ENCODE measurements around the gene MCF2L.

The MCF2L gene

DNA sequence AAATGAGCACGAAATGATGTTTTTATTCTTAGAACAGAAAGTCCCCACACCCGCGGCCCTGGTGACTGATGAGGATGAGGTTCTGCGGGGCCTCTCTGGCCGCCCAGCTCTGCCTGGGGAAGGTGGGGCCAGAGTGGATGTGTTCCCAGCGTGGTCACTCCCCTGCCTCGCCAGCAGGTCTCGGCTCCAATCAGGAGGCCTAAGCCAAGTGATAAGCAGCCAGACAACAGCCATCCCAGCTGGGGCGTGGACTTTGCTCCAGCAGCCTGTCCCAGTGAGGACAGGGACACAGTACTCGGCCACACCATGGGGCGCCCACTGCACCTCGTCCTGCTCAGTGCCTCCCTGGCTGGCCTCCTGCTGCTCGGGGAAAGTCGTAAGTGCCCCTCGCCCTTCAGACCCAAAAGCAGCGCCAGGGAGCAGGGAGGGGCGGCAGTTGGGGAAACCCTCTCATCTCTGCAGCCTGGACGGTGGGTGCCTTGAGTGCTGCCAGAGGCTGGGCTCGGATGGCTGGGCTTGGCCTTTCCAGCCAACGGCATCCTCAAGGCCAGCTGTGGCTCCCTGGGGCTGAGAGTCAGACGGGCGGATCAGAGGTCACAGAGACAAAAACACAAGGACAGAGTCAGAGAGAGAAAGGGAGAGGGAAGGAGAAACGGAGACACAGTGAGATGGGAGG lies 153.7 kb downstream of the MCF2L start, which contains the start of gene F10:
TSS of gene F10 (plus strand) at position 250 of the 676 bp plus-strand sequence. CDS start at position 307, 57 bp downstream.
- no peak within 1 kb of the TSS for H3K27ac ChIP-seq (ENCODE audit: low read depth, low read length)
- H3K9ac ChIP-seq (ENCODE audit: low read depth, low read length): no peak within 1 kb of the TSS
- no peaks in the 10 kb centered on the region; the same call in 1 of the 2 replicates for H3K4me1 ChIP-seq (ENCODE audit: control insufficient read depth, insufficient read depth, low read length)
- H3K27me3 ChIP-seq (ENCODE audit: control insufficient read depth, insufficient read depth, low read length): no peaks in the 10 kb centered on the region
- H3K9me3 ChIP-seq (ENCODE audit: control insufficient read depth, insufficient read depth, low read length): no peaks in the 10 kb centered on the region
- H3K4me3 ChIP-seq (ENCODE audit: low read depth, low read length): no peak within 1 kb of the TSS
- H3K36me3 ChIP-seq (ENCODE audit: control insufficient read depth, insufficient read depth, low read length): no peaks in the 10 kb centered on the region

DNA sequence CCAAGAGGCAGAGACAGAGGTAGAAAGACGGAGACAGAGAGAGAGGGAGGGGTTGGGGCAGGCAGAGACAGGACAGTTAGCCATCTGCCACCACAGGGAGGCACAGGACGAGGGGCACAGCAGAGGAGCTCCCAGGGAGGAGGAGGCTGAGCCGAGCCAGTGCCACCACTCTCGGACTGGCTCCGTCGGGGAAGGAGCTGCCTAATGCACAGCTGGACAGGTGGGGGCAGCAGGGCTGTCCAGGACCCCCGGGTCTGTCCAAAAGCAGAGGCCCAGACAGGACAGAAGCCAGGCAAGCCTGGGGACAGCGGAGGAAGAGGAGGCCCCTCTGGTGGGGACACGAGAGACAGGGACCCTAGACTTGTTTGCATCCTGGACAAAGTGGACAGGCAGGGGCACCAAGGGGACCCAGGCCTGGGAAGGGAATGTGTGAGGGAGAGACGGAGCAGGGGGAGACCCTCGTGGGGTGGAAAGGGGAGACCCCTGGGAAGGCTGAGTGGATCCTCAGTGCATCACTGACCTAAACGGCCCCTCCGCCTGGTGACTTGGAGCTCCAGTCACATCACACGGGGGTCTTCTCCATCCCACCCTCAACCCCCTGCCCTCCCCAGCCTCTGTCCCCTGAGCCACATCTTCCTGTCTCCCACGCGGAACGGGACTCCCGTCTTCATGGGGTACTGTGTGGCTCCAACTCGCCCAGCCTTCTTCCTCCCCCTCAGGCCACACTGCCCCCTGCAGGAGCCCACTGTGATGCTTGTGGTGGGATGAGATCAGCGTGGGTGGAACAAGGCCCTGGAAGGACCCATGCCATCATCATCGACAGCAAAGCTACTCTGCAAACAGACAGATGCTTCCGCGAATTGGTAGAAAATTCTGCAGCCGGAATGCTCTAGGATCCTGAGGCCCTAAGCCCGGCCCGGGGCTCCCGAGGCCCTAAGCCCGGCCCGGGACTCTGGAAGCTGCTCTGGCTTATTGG lies 154.5 kb downstream of the MCF2L start:
- Histone ChIP-seq H3K27ac (ENCODE audit: low read depth, low read length) (no peak overlapping the region), H3K27me3 (ENCODE audit: control insufficient read depth, insufficient read depth, low read length) (no peaks in the 10 kb centered on the region), H3K4me1 (ENCODE audit: control insufficient read depth, insufficient read depth, low read length) (no peaks in the 10 kb centered on the region; the same call in 1 of the 2 replicates), H3K4me3 (ENCODE audit: low read depth, low read length) (no peak overlapping the region), H3K36me3 (ENCODE audit: control insufficient read depth, insufficient read depth, low read length) (no peaks in the 10 kb centered on the region), H3K9me3 (ENCODE audit: control insufficient read depth, insufficient read depth, low read length) (no peaks in the 10 kb centered on the region), H3K9ac (ENCODE audit: low read depth, low read length) (no peak overlapping the region)

DNA sequence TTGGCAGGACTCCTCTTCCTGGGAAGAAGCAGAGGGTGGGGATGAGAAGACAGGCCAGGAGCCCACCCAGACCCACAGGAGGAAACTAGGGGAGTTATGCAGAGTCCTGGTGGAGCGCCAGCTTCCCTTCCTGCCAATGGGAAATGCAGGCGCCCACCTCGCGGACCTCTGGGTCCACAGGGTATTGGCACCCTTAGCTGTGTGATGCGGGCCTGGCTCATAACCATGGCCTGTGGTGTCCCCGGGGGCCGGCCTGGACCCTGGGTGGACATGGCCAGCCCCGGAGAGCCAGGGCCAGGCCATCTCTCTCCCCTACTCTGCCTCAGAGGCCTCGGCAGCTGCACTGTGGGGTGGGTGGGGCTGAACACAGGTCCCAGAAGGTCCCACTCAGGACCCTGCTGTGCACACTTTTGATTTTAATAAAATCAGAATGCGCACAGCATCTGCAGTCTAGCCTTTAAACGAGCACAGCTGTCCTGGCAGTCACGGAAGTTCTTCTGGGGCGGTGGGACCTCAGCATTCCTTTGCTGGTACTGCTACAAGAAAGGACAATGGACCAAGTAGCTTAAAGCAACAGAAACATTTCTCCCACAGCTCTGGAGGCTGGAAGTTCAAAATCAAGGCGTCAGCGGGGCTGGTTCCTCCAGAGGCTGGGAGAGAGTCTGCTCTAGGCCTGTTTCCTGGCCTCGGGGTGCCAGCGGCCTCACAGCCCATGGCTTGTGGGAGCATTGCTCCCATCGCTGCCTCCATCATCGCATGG lies 155.4 kb downstream of the MCF2L start:
- Histone ChIP-seq H3K4me1 (ENCODE audit: control insufficient read depth, insufficient read depth, low read length) (no peaks in the 10 kb centered on the region; the same call in 1 of the 2 replicates), H3K36me3 (ENCODE audit: control insufficient read depth, insufficient read depth, low read length) (no peaks in the 10 kb centered on the region), H3K9me3 (ENCODE audit: control insufficient read depth, insufficient read depth, low read length) (no peaks in the 10 kb centered on the region), H3K9ac (ENCODE audit: low read depth, low read length) (no peak overlapping the region), H3K27ac (ENCODE audit: low read depth, low read length) (no peak overlapping the region), H3K27me3 (ENCODE audit: control insufficient read depth, insufficient read depth, low read length) (no peaks in the 10 kb centered on the region), H3K4me3 (ENCODE audit: low read depth, low read length) (no peak overlapping the region)

DNA sequence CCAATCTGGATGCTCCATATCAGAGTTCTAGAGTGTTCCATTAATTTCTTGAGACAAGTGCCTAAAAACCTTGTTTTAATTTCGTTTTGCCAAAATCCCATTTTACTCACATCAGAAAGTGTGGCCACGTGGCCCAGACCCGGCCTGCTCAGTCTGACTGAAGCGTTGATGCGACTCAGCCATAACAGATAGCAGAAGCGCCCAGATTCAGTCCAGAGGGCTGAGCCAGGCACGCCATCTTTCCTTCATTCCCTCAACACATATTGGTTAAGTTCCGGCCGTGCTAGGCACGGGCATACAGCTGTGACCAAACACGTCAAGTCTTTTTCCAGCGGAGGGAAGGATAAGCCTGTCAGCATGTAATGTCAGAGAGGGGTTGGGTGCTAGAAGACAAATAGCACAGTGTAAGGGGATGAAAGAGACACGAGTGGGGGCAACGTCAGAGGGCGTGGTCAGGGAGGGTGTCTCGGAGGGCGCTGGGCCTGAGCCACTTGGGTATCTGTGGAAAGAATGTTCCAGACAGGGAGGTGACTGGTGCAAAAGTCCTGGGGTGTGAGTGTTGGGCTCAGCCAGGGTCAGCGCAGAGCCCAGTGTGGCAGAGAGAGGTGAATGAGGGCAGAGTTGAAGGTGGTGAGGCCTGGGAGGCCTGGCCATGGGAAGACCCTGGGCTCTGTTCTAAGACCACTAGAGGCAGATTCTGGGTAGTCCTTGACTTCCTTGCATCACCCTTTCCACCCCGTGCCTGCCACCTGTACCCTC lies 156.7 kb downstream of the MCF2L start:
- Histone ChIP-seq H3K36me3 (ENCODE audit: control insufficient read depth, insufficient read depth, low read length) (no peaks in the 10 kb centered on the region), H3K4me3 (ENCODE audit: low read depth, low read length) (no peak overlapping the region), H3K27me3 (ENCODE audit: control insufficient read depth, insufficient read depth, low read length) (no peaks in the 10 kb centered on the region), H3K9ac (ENCODE audit: low read depth, low read length) (no peak overlapping the region), H3K9me3 (ENCODE audit: control insufficient read depth, insufficient read depth, low read length) (no peaks in the 10 kb centered on the region), H3K4me1 (ENCODE audit: control insufficient read depth, insufficient read depth, low read length) (no peaks in the 10 kb centered on the region; the same call in 1 of the 2 replicates), H3K27ac (ENCODE audit: low read depth, low read length) (no peak overlapping the region)

DNA sequence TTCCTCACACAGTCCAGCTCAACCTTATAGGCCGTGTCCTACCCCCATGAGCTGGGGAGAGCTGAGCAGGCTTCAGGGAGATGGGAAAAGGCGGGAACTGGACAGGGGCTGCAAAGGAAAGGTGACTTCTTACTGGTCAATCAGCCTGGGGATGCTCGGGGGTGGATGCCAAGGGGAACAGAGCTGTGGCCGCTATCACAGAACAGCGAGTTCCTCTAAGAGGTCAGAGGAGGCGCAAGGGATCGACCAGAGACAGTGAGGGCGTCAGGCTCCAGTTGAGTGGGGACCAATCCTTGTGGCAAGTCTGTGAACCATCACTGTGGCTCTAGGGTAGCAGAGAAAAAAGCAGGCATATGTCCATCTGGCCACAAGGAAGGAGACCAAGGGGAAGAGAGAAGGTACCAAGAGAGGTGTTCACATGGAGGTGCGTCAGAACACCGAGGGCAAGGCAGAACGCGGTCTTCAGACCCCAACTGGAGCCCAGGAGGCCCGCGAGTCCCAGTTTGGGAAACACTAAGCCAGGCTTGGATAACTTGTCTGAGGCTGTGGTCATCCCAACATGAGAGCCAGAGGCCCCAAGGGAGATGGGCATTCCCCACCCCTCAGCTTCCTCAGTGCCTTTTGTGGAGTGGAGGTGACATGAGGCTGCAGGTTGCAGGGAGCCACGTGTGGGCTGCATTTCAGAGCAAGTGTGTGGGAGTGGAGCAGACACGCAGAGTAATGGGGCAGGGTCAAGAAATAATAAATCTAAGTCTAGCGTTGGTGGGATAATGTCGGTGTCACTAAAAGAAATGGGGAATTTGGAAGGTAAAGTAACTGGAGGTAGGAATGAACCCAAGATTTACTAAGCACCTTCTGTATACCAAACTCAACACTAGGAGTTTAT lies 157.5 kb downstream of the MCF2L start:
- no peak overlapping the region for H3K27ac ChIP-seq (ENCODE audit: low read depth, low read length)

DNA sequence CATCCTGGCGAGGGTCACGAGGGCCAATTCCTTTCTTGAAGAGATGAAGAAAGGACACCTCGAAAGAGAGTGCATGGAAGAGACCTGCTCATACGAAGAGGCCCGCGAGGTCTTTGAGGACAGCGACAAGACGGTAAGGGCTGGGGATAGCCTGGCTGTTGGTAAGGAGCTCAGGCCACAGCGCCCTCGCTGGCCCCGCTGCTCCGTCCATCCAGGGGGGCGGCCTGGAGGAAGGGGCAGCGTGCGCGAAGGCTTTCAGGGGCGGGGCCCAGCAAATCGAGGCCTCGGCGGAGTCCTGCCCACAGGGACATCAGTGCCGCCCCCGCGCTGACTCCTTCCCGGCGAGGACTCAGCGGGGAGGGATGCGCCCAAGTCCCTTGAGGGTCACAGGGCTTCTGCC lies 160.5 kb downstream of the MCF2L start:
- Histone ChIP-seq H3K9ac (ENCODE audit: low read depth, low read length) (no peak overlapping the region), H3K9me3 (ENCODE audit: control insufficient read depth, insufficient read depth, low read length) (no peaks in the 10 kb centered on the region), H3K27ac (ENCODE audit: low read depth, low read length) (no peak overlapping the region), H3K27me3 (ENCODE audit: control insufficient read depth, insufficient read depth, low read length) (no peaks in the 10 kb centered on the region), H3K4me3 (ENCODE audit: low read depth, low read length) (no peak overlapping the region), H3K4me1 (ENCODE audit: control insufficient read depth, insufficient read depth, low read length) (no peaks in the 10 kb centered on the region), H3K36me3 (ENCODE audit: control insufficient read depth, insufficient read depth, low read length) (no peaks in the 10 kb centered on the region)

More for the DNA sequence above, 157.5 kb downstream of the MCF2L start:
- H3K9me3 ChIP-seq (ENCODE audit: control insufficient read depth, insufficient read depth, low read length): no peaks in the 10 kb centered on the region
- no peak overlapping the region for H3K4me3 ChIP-seq (ENCODE audit: low read depth, low read length)
- H3K4me1 ChIP-seq (ENCODE audit: control insufficient read depth, insufficient read depth, low read length): no peaks in the 10 kb centered on the region; the same call in 1 of the 2 replicates
- no peaks in the 10 kb centered on the region for H3K36me3 ChIP-seq (ENCODE audit: control insufficient read depth, insufficient read depth, low read length)
- H3K9ac ChIP-seq (ENCODE audit: low read depth, low read length): no peak overlapping the region
- no peaks in the 10 kb centered on the region for H3K27me3 ChIP-seq (ENCODE audit: control insufficient read depth, insufficient read depth, low read length)

DNA sequence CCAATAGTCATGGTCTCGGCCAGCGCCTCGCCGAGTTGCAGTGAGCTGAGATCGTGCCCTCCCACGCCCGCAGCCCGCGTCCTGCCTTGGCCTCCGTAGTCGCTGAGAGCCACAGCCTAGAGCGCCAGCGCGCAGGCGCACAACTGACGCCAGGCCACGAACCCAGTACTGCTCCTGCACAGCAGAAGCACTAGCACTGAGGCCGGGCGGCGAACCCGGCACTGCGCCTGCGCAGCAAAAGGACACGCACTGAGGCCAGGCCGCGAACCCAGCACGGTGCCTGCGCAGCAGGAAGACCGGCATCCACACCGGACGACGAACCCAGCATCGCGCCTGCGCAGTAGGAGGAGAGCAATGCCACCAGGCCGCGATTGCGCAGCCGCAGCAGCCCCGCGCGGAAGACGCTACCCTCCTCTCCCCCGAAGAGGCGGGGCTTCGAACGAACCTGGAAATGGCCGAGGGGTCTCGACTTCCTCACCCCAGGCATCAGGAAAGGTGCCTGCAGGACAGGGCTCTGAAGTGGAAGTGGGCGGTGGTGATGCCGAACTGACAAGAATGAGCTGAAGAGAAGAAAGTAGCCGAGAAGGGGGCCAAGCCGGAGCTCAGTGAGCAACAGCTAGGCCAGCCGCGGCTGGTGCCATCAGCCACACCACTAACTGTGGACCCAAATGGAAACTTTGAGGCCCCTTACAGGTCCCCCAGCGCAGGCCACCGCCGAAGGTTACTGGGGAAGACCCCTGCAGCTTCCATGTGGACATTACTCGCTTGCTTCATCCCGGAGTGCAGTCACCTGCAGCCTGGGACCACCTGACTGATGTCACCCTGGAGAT lies 161.1 kb downstream of the MCF2L start:
- H3K9me3 ChIP-seq (ENCODE audit: control insufficient read depth, insufficient read depth, low read length): no peaks in the 10 kb centered on the region
- H3K4me3 ChIP-seq (ENCODE audit: low read depth, low read length): no peak overlapping the region
- H3K36me3 ChIP-seq (ENCODE audit: control insufficient read depth, insufficient read depth, low read length): no peaks in the 10 kb centered on the region
- no peaks in the 10 kb centered on the region for H3K4me1 ChIP-seq (ENCODE audit: control insufficient read depth, insufficient read depth, low read length)
- no peak overlapping the region for H3K27ac ChIP-seq (ENCODE audit: low read depth, low read length)
- H3K27me3 ChIP-seq (ENCODE audit: control insufficient read depth, insufficient read depth, low read length): no peaks in the 10 kb centered on the region
- H3K9ac ChIP-seq (ENCODE audit: low read depth, low read length): no peak overlapping the region

DNA sequence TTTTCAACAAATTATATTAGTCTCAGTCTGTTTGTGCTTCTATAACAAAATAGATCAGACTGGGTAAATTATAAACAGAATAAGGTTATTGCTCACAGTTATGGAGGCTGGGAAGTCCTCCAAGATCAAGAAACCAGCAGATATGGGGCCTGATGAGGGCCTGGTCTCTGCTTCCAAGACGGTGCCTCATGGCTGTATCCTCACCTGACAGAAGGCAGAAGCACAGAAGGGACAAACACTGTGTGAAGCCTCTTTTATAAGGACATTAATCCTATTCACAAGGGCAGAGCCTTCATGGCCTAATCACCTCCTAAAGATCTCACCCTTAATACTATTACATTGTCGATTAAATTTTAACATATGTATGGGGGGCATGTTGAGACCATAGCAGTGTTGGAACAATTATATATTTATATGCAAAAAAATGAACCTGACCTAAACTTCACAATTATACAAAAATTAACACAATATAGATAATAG lies 166.3 kb downstream of the MCF2L start:
- Histone ChIP-seq H3K4me1 (ENCODE audit: control insufficient read depth, insufficient read depth, low read length) (peaks cover 12% of the 10 kb centered on the region), H3K9me3 (ENCODE audit: control insufficient read depth, insufficient read depth, low read length) (no peaks in the 10 kb centered on the region), H3K27me3 (ENCODE audit: control insufficient read depth, insufficient read depth, low read length) (no peaks in the 10 kb centered on the region), H3K4me3 (ENCODE audit: low read depth, low read length) (no peak overlapping the region), H3K9ac (ENCODE audit: low read depth, low read length) (no peak overlapping the region), H3K36me3 (ENCODE audit: control insufficient read depth, insufficient read depth, low read length) (no peaks in the 10 kb centered on the region), H3K27ac (ENCODE audit: low read depth, low read length) (no peak overlapping the region)

DNA sequence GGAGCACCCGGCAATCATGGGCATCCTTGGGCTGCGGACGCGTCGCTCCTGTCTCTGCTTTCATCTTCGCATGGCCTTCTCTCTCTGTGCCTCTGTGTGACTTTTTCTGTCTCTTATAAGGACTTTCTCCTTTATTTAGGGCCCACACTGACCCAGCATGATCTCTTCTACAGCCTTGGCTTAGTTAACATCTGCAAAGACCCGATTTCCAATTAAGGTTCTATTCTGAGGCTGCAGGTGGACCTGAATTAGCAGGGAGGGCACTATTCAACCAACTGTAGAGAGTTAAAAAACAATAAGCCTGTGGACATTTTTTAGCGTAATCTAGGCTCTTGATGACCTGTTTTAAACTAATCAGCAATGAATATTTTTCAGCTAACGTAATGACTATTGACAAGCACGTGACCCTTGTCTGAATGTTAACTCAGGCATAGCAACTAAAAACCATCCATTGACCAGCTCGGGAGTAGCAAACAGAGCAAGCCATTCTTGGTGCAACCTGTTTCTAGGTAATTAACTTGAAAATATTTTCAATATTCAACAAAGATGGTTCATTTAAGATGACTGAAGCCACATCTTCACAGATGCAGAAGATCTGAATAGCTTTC lies 168.8 kb downstream of the MCF2L start:
- Histone ChIP-seq H3K27me3 (ENCODE audit: control insufficient read depth, insufficient read depth, low read length) (no peaks in the 10 kb centered on the region), H3K9me3 (ENCODE audit: control insufficient read depth, insufficient read depth, low read length) (no peaks in the 10 kb centered on the region), H3K27ac (ENCODE audit: low read depth, low read length) (peak overlapping the region; percentile 58), H3K4me3 (ENCODE audit: low read depth, low read length) (no peak overlapping the region), H3K9ac (ENCODE audit: low read depth, low read length) (no peak overlapping the region), H3K36me3 (ENCODE audit: control insufficient read depth, insufficient read depth, low read length) (no peaks in the 10 kb centered on the region), H3K4me1 (ENCODE audit: control insufficient read depth, insufficient read depth, low read length) (peaks cover 12% of the 10 kb centered on the region)
